HepG2 (cell line): ENCODE results near the gene ERC1. TPM values are rescaled to one million over a fixed set of nuclear protein-coding genes. Genes with fewer than 3 reads are reported as not detected.

Experiments used
- ATAC-seq: fragments of 200-7000 bp; cut with Tn5 transposase; 3 replicates; pipeline ENCODE4 v1.9.1; 2020; ENCODE audit warnings: mild to moderate bottlenecking, moderate library complexity
- BruUV-seq: library from RNA; stranded (reverse); fragments of 400-500 nt; replicated peaks from 2 replicates; lab custom pipeline; 2021; lab: Mats Ljungman, UMichigan
- CTCF ChIA-PET: fragments of 300-600 bp; formaldehyde crosslinking; extraction: SDS; loops from one replicate; lab custom pipeline; 2021; ENCODE audit warnings: low total read pairs, inconsistent platforms, low intra/inter-chr PET ratio; lab: Yijun Ruan, JAX
- POLR2A ChIA-PET: fragments of 350-600 bp; sonication (Branson Sonifier 250); formaldehyde crosslinking; loops from one replicate; lab custom pipeline; 2020; ENCODE audit warnings: antibody characterized with exemption, inconsistent platforms; lab: Yijun Ruan, JAX
- DNase-seq: peaks from one replicate; pipeline ENCODE4 v3.0.0-alpha.2; 2015; ENCODE audit warnings: low spot score
- FAIRE-seq: peaks from 3 replicates; lab custom pipeline; 2011; peaks lifted over from hg19 to GRCh38; lab: Jason Lieb, UNC
- H2AFZ ChIP-seq: one replicate; pipeline ENCODE4 v1.6.1; 2011; ENCODE audit warnings: low read length, inconsistent platforms
- H3K27ac ChIP-seq: fragments of 300-600 bp; 3 replicates; pipeline ENCODE4 v1.8.0; 2011; ENCODE audit warnings: mixed run types, mild to moderate bottlenecking, mixed read lengths, low read length, inconsistent platforms; ENCODE audit not compliant: insufficient read depth; ENCODE audit errors: extremely low read length
- H3K27me3 ChIP-seq, 2 experiments: fragments of 200-600 bp in 1 of 2; 2 replicates in 1 of 2; 3 replicates in 1 of 2; pipeline versions ENCODE4 v1.6.0 to v1.8.0; 2011; ENCODE audit warnings: low read length in 2 of 2, mild to moderate bottlenecking in 2 of 2, moderate library complexity in 2 of 2, inconsistent platforms in 1 of 2; ENCODE audit not compliant: insufficient read depth in 2 of 2, control insufficient read depth in 1 of 2
- H3K36me3 ChIP-seq, 2 experiments: fragments of 200-600 bp in 1 of 2; replicated peaks in 1 of 2; 2 replicates in 1 of 2; 3 replicates in 1 of 2; pipeline versions ENCODE4 v1.5.1 to v1.8.0; 2011; ENCODE audit warnings: low read length in 2 of 2, inconsistent platforms in 1 of 2; ENCODE audit not compliant: insufficient read depth in 2 of 2, control insufficient read depth in 1 of 2
- H3K4me1 ChIP-seq: 2 replicates; pipeline ENCODE4 v1.5.1; 2012; ENCODE audit warnings: low read length, inconsistent platforms; ENCODE audit not compliant: insufficient read depth
- H3K4me2 ChIP-seq: 2 replicates; pipeline ENCODE4 v1.6.0; 2011; ENCODE audit warnings: low read depth, low read length, inconsistent platforms
- H3K4me3 ChIP-seq, 3 experiments: fragments of 200-600 bp in 1 of 3; sonication (generic), shearing (Covaris generic) in 1 of 3; replicated peaks in 1 of 3; 2 replicates each; pipeline ENCODE4 v1.5.1; 2011 to 2016; ENCODE audit warnings: low read length in 3 of 3, inconsistent platforms in 2 of 3, low read depth in 2 of 3, mild to moderate bottlenecking in 2 of 3, control low read depth in 1 of 3, mixed read lengths in 1 of 3; ENCODE audit not compliant: insufficient read depth in 1 of 3
- H3K79me2 ChIP-seq: one replicate; pipeline ENCODE4 v1.6.1; 2011; ENCODE audit warnings: low read length, inconsistent platforms; ENCODE audit not compliant: insufficient read depth
- H3K9ac ChIP-seq: 2 replicates; pipeline ENCODE4 v1.6.0; 2011; ENCODE audit warnings: mild to moderate bottlenecking, low read depth, low read length, inconsistent platforms; ENCODE audit not compliant: insufficient read depth
- H3K9me3 ChIP-seq: 2 replicates; pipeline ENCODE4 v1.5.1; 2012; ENCODE audit warnings: mild to moderate bottlenecking, low read length
- H4K20me1 ChIP-seq: 2 replicates; pipeline ENCODE4 v1.6.0; 2011; ENCODE audit warnings: inconsistent platforms, mild to moderate bottlenecking, low read length, moderate library complexity; ENCODE audit not compliant: insufficient read depth
- GABPA ChIP-seq, 2 experiments: IDR thresholded peaks; 2 replicates each; pipeline ENCODE4 v1.6.1; 2011 to 2016; ENCODE audit warnings: low read depth in 2 of 2, low read length in 1 of 2, missing biosample characterization in 1 of 2, missing genetic modification characterization in 1 of 2
- HNRNPL ChIP-seq: fragments of 200-400 bp; formaldehyde crosslinking; IDR thresholded peaks from 2 replicates; pipeline ENCODE4 v1.6.1; 2017; ENCODE audit warnings: mild to moderate bottlenecking, low read depth, low read length
- KMT2B ChIP-seq: IDR thresholded peaks from 2 replicates; pipeline ENCODE4 v1.6.1; 2016; ENCODE audit warnings: missing genetic modification reagents, missing compliant biosample characterization
- RBFOX2 ChIP-seq: fragments of 200-400 bp; formaldehyde crosslinking; IDR thresholded peaks from 2 replicates; pipeline ENCODE4 v1.6.1; 2017; ENCODE audit warnings: low read depth, mild to moderate bottlenecking, low read length
- YEATS2 ChIP-seq: sonication (generic); formaldehyde crosslinking; IDR thresholded peaks from 2 replicates; pipeline ENCODE4 v1.4.0; 2020; ENCODE audit warnings: missing genetic modification reagents, borderline replicate concordance
- ZNF441 ChIP-seq: sonication (generic); formaldehyde crosslinking; IDR thresholded peaks from 2 replicates; pipeline ENCODE4 v1.7.0; 2021; ENCODE audit warnings: missing genetic modification reagents, borderline replicate concordance
- ZNF484 ChIP-seq: sonication (generic); formaldehyde crosslinking; IDR thresholded peaks from 2 replicates; pipeline ENCODE4 v1.5.1; 2020; ENCODE audit warnings: mild to moderate bottlenecking, low read depth, missing genetic modification reagents, borderline replicate concordance
- ZNF563 ChIP-seq: sonication (generic); formaldehyde crosslinking; IDR thresholded peaks from 2 replicates; pipeline ENCODE4 v1.8.0; 2022; ENCODE audit warnings: mild to moderate bottlenecking, moderate library complexity, missing genetic modification reagents
- ZNF609 ChIP-seq: sonication (generic); formaldehyde crosslinking; IDR thresholded peaks from 2 replicates; pipeline ENCODE4 v1.4.0; 2020; ENCODE audit warnings: mild to moderate bottlenecking, missing genetic modification reagents, borderline replicate concordance
- WGBS: methylation state at CpG from one replicate; pipeline ENCODE4 v1.1.6; 2017; ENCODE audit warnings: low lambda C conversion rate; 5-methylcytosine and 5-hydroxymethylcytosine counted together
- in situ Hi-C: cut with HindIII; loops from 2 replicates; pipeline ENCODE4 v1.10.0; 2017; ENCODE audit warnings: low pct_unique_long_range_greater_than_20kb; ENCODE audit not compliant: extremely low pct_ligation_motif_present
- intact Hi-C: fragments of 100-400 bp; cut with micrococcal nuclease; formaldehyde crosslinking; loops from one replicate; pipeline ENCODE4 v1.10.0; 2022; ENCODE audit not compliant: unreplicated experiment
- polyA plus RNA-seq, 8 experiments: library from polyadenylated mRNA; depleted of rRNA in 3 of 8; stranded (reverse) in 7 of 8; unstranded in 1 of 8; fragments of >200 nt; fragmentation: Illumina TruSeq in 4 of 8; extraction: Trizol in 4 of 8; gene quantifications; 2 replicates each; pipeline versions ENCODE4 v1.2.1 to v1.2.3, GENCODE V29; 2011 to 2016; ENCODE audit warnings: low read depth in 4 of 8, missing spikeins in 1 of 8, mixed read lengths in 1 of 8; ENCODE audit not compliant: insufficient read depth in 1 of 8
- total RNA-seq, 5 experiments: library from RNA; depleted of rRNA; stranded (reverse); fragments of >200 nt; fragmentation: Illumina TruSeq; extraction: Trizol; gene quantifications; 2 replicates each; pipeline ENCODE4 v1.2.3, GENCODE V29; 2016; ENCODE audit warnings: low read depth in 1 of 5

Gene ERC1
- total and polyA plus RNA-seq, 2 of the 13 experiments (the other 11 are each of a cell fraction or from before 2014, with no cell fraction given): 6.1 to 12.4 TPM

GRCh38 chr12:1453810-1454209, 462.8 kb downstream of the ERC1 start:
- H3K4me2 ChIP-seq: no peak overlapping the region
- no peaks in the 10 kb centered on the region for H3K4me1 ChIP-seq
- DNase-seq: no peak
- 93% methylated on average over 6 of the region's 6 CpGs for WGBS
- no peaks in the 10 kb centered on the region for H4K20me1 ChIP-seq
- H3K9ac ChIP-seq: no peak overlapping the region
- 0 out of 5 replicates have a peak, but pooled peaks cover 0 to 5% of the 10 kb centered on the region in 2 experiments for H3K36me3 ChIP-seq
- no peaks in the 10 kb centered on the region for H3K9me3 ChIP-seq
- in situ Hi-C loops: no loop called here
- no peak overlapping the region for H2AFZ ChIP-seq
- CTCF ChIA-PET: no interaction called here
- TF ChIP-seq ZNF484 (CRISPR knock-in tag): no peak
- no peak for TF ChIP-seq HNRNPL
- TF ChIP-seq YEATS2 (CRISPR knock-in tag): no peak
- TF ChIP-seq ZNF563 (CRISPR knock-in tag): no peak
- TF ChIP-seq ZNF609: no peak
- no peak for TF ChIP-seq KMT2B (CRISPR knock-in tag)
- TF ChIP-seq ZNF441 (CRISPR knock-in tag): no peak
- no peak for TF ChIP-seq RBFOX2
- TF ChIP-seq GABPA (IDR thresholded peaks at IDR 0.05; ENCODE audit: low read depth, low read length): no peak
- no peak for TF ChIP-seq GABPA (CRISPR knock-in tag; IDR thresholded peaks at IDR 0.05; ENCODE audit: low read depth)
- H3K27ac ChIP-seq: no peak overlapping the region
- H3K27me3 ChIP-seq: no peaks in the 10 kb centered on the region
- no peak overlapping the region for H3K4me3 ChIP-seq
- no peak for ATAC-seq
- no peaks in the 10 kb centered on the region for H3K79me2 ChIP-seq
- BruUV-seq: no TSS peak
- no peak for FAIRE-seq
- POLR2A ChIA-PET: no interaction called here
- intact Hi-C loops: no loop called here
